Measurements from ENCODE around the gene ST6GALNAC6.
"Not testable (repeated sequence)": the region's sequence is repeated elsewhere in the genome, so short reads cannot be mapped to it uniquely, and the experiment has no call there.

The ST6GALNAC6 gene

DNA sequence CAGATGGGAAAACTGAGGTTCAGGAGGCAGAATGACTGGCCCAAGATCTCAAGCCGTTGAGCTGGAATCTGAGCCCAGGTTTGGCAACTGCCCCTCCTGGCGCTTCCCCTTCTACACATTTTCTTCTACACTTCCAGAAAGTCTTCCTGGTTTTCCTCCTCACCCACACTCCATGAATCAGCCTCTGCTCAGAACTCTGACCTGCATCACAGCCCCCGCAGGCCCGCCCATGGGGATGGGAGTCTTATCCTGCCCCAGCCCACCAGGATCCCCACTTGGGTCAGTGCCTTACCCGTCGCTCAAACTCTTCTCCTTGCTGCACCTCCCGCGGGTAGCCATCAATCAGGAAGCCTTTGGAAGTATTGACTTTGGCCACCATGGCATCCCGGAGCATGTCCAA, 27.9 kb downstream of the ST6GALNAC6 start:
- no peak for DNase-seq

- DNase-seq = no peak
Measured at GRCh38 chr9:127870887-127871286, 28.5 kb downstream of the ST6GALNAC6 start.

DNA sequence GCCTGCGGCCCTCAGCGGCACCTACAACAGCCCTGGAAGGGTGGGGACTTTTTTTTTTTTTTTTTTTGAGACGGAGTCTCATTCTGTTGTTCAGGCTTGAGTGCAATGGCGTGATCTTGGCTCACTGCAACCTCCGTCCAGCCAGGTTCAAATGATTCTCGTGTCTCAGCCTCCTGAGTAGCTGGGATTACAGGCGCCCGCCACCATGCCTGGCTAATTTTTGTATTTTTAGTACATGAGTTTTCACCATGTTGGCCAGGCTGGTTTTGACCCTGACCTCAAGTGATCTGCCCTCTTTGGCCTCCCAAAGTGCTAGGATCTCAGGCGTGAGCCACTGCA, 29.3 kb downstream of the ST6GALNAC6 start:
- DNase-seq = not testable (repeated sequence)

- peak; percentile 94 for DNase-seq
Measured at GRCh38 chr9:127869310-127870152, 29.9 kb downstream of the ST6GALNAC6 start.

DNA sequence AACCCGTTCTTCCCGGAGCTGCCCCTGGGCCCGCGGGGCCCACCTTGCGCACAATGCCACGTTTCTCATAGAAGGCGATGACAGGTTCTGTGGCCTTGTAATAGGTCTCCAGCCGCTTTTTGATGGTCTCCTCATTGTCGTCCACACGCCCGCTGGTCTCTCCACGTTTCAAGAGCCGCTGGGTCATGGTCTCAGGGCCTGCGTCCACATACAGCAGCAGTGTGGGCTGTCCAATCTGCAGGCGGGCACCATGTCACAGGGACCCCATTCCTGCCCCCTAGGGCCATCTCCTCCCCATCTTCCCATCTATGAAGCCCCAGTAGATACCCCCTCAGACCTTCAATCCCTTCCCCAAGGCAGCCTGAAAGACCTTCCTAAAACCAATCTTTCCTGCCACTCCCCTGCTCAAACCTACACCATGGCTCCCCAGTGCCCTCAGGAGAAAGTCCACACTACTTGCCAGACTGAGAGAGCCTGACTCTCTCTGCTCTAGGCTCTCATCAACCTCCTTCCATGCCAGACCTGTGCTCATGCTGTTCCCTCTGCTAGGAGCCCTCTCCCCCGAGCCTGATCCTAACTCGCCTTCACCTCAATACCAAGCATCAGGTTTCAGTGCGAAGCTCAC, 31.0 kb downstream of the ST6GALNAC6 start:
- DNase-seq = no peak

DNA sequence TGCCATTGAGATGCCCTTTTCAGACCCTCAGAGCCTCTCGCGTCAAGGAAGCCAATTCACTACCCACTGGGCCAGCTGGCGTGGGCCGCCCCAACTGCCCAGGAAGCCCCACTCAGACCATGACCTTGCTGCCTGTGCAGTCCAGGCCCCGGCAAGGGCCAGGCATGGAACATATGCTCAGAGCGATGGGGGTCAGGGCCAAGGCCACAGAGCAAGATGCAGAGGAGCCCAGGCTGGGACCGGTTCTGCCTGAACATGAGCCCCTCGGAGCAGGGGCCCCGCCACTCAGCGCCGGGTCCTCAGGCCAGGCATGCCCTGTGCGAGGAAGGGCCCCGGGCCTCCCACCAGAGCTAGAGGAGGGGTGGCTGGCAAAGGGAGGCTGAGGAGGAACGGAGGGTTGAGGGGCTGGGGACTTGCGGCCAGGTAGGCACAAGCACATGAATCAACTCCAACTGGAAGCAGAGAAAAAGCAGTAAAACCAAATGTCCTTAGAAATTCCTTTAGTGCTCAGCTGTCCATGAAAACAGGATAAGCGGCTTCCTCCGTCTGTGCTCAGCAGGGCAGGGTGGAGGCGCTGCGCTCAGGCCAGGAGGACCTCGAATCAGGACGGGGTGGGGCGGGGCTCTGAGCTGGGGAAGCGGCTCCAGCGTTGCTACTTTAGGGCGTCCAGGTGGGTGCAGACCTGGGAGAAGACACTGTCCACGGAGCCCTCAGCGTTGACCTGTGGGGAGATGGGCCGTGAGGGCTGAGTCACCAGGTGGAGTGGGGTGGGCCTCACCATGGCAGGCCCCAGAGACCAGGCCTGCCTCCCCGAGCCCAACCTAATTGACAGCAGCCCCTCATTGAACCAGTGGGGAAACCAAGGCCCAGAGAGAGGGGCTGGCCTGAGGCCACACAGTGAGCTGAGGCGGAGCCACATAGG, 31.8 kb downstream of the ST6GALNAC6 start:
- DNase-seq = no peak

DNA sequence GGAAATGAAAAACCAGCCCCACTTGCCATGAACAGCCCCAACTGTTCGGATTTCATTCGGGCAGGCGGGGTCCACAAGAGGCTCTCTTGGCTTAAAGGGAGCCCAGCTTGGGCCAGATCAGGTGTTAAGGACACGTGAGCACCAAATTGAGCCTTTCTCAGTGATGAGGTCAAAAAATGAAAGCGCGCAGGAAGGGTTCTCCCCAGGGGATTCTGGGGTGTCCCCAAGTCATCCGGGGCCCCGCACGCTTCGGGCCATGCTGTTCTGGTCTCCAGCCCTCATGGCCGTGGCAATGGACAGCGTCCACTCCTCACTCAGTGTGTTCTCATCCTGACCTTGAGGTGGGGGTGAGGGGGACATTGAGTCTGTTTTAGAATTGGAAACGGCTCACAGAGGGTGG, 32.9 kb downstream of the ST6GALNAC6 start:
- no peak for DNase-seq

- DNase-seq = no peak
Measured at GRCh38 chr9:127865645-127866464, 33.5 kb downstream of the ST6GALNAC6 start.

DNA sequence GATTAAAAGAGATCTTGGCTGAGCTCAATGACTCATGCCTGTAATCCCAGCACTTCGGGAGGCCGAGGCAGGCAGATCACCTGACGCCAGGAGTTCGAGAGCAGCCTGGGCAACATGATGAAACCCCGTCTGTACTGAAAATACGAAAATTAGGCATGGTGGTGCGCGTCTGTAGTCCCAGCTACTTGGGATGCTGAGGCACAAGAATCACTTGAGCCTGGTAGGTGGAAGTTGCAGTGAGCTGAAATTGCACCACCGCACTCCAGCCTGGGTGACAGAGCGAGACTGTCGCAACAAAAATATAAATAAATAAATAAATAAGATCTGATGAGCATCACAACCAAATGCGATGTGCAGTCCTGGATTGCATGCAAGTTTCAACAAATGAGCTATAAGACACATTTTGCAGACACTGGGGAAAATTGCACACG, 36.2 kb downstream of the ST6GALNAC6 start:
- no peak for DNase-seq

DNA sequence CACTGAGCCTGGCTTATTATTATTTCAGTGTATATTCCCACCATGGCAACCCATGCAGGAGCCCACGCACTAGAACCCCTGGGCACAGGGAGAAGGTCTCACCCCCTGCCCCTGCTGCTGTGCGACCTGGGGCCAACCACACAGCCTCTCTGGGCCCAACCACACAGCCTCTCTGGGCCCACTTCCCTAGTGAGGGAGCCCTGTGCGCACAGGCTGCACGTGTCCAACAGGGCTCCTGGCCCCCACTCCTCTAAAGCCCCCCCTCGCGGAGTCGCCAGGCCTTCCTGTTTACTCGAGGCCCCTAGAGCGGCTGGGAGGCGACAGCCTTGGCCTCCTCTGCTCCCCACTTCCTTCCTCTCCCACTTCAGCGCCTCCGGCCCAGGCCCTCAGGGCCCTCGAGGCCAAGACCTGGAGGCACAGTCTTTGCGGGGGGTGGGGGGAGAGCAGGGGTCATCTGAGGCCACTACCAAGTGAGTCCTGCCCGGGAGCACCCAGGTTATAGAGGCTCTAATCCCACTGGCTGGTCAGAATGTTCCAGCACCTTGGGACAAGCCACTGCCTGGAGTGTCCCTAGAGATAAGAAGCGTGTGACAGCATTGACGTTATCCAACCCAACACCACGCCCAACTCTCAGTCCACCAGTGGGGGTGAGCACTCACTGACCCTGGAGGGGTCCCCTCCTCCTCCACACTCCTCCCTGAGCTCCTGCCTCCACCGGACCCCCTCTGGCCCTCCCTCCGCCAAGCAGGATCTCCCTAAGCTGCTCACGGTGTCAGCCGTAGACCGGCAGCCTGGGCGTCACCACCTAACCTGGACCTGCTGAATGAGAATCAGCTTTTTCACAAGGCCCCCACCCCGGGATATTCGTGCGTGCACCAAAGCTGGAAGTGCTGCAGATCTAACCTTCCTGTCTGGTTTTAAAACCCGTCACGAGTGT, 37.1 kb downstream of the ST6GALNAC6 start:
- DNase-seq = peak; percentile 81

- DNase-seq = no peak
Measured at GRCh38 chr9:127860779-127861178, 38.6 kb downstream of the ST6GALNAC6 start.

DNA sequence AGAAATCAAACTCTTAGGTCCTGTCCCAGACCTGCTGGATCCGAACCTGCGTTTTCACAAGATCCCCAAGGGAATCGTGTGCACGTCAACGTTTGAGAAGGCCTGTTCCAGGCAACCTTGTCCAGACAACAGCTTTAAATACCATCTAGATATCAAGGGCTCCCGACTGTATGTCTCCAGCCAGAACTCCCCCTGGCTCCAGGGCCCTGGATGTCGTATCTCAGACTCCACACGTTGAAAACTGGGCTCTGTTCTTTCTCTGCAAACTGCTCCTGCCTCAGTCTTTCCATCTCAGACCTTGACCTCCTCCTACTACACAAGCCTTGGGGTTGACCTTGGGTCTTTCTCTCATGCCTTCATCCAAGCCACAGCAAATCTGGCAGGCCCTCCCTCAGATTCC, 39.1 kb downstream of the ST6GALNAC6 start:
- DNase-seq = no peak

GRCh38 chr9:127858041-127858512, 41.3 kb downstream of the ST6GALNAC6 start:
- no peak for DNase-seq

- DNase-seq = no peak
Measured at GRCh38 chr9:127857278-127857677, 42.1 kb downstream of the ST6GALNAC6 start.

DNA sequence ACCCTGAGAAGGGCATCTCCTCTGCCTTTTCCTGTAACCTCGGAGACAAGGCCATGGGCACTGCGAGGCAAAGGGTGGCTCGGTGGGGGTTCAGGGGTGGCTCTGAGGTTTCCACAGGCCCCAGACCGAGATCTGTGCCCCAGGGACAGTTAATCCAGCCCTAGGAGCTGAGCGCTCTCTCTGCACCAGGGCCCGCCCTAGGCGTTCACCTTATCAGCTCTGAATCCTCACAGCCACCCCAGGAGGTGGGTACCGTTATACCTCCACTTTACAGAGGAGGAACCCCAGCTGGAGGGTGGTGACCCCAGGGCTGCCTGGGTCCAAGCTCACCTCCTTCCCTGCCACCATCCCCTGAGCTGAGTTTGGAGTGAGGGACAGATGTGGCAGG, 42.7 kb downstream of the ST6GALNAC6 start:
- no peak for DNase-seq

DNA sequence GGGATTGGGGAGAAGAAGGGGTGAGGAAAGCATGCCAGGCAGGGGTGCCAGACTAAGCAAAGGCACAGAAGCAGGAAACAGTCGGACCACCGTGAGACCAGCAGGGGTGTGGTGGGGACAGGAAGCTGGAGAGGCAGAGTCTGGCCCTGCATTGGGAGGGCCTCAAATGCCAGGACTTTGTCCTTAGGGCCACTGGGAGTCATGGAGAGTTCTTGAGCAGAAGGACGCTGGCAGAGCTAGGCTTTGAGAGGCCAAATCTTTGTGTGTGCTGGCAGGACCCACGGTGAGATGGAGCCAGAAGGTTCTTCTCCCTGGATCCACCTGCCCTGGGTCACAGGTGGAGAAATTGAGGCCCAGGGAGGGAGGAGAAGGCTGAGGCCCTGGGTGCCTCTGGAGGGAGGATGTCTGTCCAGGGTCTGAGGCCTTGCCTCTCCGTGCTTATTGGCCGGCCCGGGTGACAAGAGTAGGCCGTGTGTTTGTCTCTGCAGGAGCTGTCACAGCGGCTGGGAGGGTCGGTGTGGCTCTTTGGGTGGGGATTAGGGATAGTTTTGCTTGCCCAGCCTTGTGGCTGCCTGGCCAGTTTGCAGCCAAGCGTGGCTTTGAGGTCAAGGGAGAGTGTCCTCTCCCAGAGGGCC, 43.2 kb downstream of the ST6GALNAC6 start:
- no peak for DNase-seq

GRCh38 chr9:127855522-127855921, 43.9 kb downstream of the ST6GALNAC6 start:
- DNase-seq = no peak

DNA sequence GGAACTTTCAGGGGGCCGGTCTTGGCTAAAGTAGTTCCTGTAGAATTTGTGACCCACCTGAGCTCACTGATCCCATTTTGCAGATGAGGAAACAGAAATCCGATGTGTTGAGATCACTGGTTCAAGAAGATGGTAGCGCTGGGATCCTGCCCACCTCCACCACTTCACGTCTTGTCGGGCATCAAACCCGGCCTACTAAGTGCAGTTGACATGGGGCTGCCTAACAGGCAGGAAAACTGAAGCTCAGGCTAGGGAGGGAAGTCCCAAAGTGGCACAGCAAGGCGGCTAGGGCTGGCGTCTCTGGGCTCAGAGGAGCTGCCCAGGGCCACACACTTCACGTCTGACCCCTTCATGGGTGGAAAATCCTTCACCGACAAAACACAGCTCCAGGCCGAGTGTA, 44.4 kb downstream of the ST6GALNAC6 start:
- no peak for DNase-seq

DNA sequence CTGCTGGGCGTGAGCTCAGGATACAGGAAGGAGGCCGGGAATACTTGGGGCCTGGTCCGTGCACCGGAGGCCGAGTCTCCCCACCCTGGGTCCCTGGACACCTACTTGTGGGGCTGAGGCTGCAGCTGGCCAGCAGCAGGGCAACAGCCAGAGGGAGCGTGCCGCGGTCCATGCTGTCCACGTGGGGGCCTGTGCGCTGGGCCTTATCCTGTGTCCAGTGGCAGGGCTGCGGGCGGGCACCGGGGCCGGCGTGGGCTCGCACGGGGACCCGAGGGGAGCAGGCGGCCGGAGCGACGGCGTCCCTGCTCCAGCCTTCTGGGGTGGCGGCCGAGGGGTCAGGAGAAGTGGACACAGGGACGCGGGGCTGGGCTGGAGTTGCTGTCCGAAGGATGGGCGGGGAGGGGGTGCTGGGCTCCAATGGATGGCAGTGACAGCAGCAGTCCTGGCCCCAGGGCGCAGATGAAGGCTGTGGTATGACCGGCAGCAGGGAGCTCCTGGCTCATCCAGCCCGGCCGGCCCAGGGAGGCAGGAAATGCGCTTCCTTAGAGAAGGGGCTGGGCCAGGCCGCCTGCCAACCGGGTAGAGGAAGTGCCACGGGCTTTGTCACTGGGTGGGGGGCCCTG, 45.1 kb downstream of the ST6GALNAC6 start, which contains the start of gene ENG:
ENG (minus strand) TSS at position 475 of the 623 bp plus-strand sequence; CDS start at position 172, 303 bp downstream.
- DNase-seq = peak; percentile 65

All from activated CD8-positive, alpha-beta memory T cell treated with anti-CD3 and anti-CD28 coated beads for 24 hours (primary cell).